ENCODE data around the gene ANKRD52.

DNA sequence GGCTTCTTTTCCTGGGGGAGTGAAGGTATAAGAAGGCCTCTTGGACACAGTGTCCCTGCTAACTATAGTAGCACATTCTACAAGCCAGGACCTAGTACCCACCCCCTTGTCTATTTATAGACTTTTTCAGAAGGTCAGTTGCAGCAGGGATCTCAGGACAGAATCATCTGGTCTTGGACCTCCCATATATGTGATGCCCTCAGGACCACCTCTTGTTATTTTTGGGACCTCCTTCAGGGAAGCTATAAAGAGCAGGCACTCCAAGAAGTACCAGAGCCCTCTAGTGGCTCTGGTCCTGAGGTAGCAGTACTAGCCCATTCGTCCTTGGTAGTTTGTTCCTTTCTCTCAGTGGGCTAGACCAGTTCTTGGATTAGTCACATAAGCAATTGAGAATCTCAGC, 12.8 kb upstream of the ANKRD52 start:
- TF ChIP-seq ZNF302 (CRISPR knock-in tag; IDR thresholded peaks at IDR 0.05) (0 out of 2 replicates have a peak, but pooled peaks have one; percentile 30), BHLHE40 (IDR thresholded peaks at IDR 0.05; ENCODE audit: low read depth, low read length) (no peak)

Data from A549 (cell line).